B cell (primary cell): Measurements from ENCODE around the gene LPAR5. TPM values are rescaled to one million over a fixed set of nuclear protein-coding genes. Genes with fewer than 3 reads are reported as not detected.

Experiments
- ATAC-seq: fragments of 200-7000 bp; cut with Tn5 transposase; one replicate; pipeline ENCODE4 v1.10.0; 2021; ENCODE audit warnings: low read depth, mild to moderate bottlenecking, moderate number of reproducible peaks, moderate library complexity
- CTCF ChIA-PET: fragments of 350-600 bp; sonication (Branson Sonifier 250); formaldehyde crosslinking; loops from one replicate; lab custom pipeline; 2021; ENCODE audit warnings: antibody characterized with exemption, inconsistent platforms; lab: Charles Lee
- POLR2A ChIA-PET: fragments of 350-600 bp; sonication (Branson Sonifier 250); formaldehyde crosslinking; loops from one replicate; lab custom pipeline; 2021; ENCODE audit warnings: antibody characterized with exemption; lab: Charles Lee
- DNase-seq: peaks from one replicate; pipeline ENCODE4 v3.0.0; 2013
- H2AFZ ChIP-seq: 2 replicates; pipeline ENCODE4 v1.6.1; 2012; ENCODE audit warnings: mild to moderate bottlenecking, low read depth, low read length; ENCODE audit not compliant: insufficient read depth, poor library complexity, severe bottlenecking
- H3K27ac ChIP-seq, 2 donors: 1 replicate in 1 of 2; 2 replicates in 1 of 2; pipeline ENCODE4 v1.5.1; 2012 to 2013; ENCODE audit warnings: low read length in 2 of 2, mild to moderate bottlenecking in 2 of 2, moderate library complexity in 1 of 2
- H3K27me3 ChIP-seq, 4 experiments: fragments of 200-600 bp in 1 of 4; sonication (generic) in 1 of 4; replicated peaks in 1 of 4; 1 replicate in 2 of 4; 2 replicates in 2 of 4; pipeline versions ENCODE4 v1.6.1 to v1.7.0; 2013 to 2016; ENCODE audit warnings: low read length in 3 of 4, mild to moderate bottlenecking in 2 of 4, mixed read lengths in 1 of 4, moderate library complexity in 1 of 4; ENCODE audit not compliant: insufficient read depth in 4 of 4, control insufficient read depth in 3 of 4; ENCODE audit errors: control extremely low read depth in 1 of 4
- H3K36me3 ChIP-seq, 2 experiments: replicated peaks in 1 of 2; 1 replicate in 1 of 2; 2 replicates in 1 of 2; pipeline versions ENCODE4 v1.6.1 to v1.7.1; 2013; ENCODE audit warnings: low read length in 1 of 2; ENCODE audit not compliant: insufficient read depth in 2 of 2, control insufficient read depth in 1 of 2; ENCODE audit errors: control extremely low read depth in 1 of 2, extremely low read depth in 1 of 2
- H3K4me1 ChIP-seq, 2 donors: fragments of 200-600 bp in 1 of 2; sonication (generic) in 1 of 2; 1 replicate in 1 of 2; 2 replicates in 1 of 2; pipeline versions ENCODE4 v1.5.1 to v1.6.1; 2013 to 2017; ENCODE audit warnings: low read length in 2 of 2; ENCODE audit not compliant: control insufficient read depth in 2 of 2, insufficient read depth in 2 of 2
- H3K4me2 ChIP-seq: replicated peaks from 2 replicates; pipeline ENCODE3; 2012; ENCODE audit warnings: mild to moderate bottlenecking, low read depth, low read length; ENCODE audit not compliant: poor library complexity, severe bottlenecking
- H3K4me3 ChIP-seq, 5 experiments: fragments of 200-600 bp in 1 of 5; sonication (generic) in 1 of 5; 1 replicate in 3 of 5; 2 replicates in 2 of 5; pipeline versions ENCODE4 v1.5.1 to v1.7.0; 2011 to 2016; ENCODE audit warnings: low read length in 4 of 5, mild to moderate bottlenecking in 4 of 5, low read depth in 2 of 5, control low read depth in 1 of 5, moderate library complexity in 1 of 5; ENCODE audit not compliant: insufficient read depth in 1 of 5; ENCODE audit errors: control extremely low read depth in 1 of 5, extremely low read depth in 1 of 5
- H3K79me2 ChIP-seq: fragments of 200-600 bp; sonication (generic); one replicate; pipeline ENCODE4 v1.6.0; 2016; ENCODE audit warnings: low read length; ENCODE audit not compliant: control insufficient read depth, insufficient read depth
- H3K9ac ChIP-seq: fragments of 200-600 bp; sonication (generic); 2 replicates; pipeline ENCODE4 v1.6.1; 2017; ENCODE audit warnings: mild to moderate bottlenecking, low read length, moderate library complexity
- H3K9me3 ChIP-seq, 3 donors: one replicate each; pipeline versions ENCODE4 v1.6.1 to v1.7.1; 2013; ENCODE audit warnings: low read length in 2 of 3; ENCODE audit not compliant: control insufficient read depth in 2 of 3, insufficient read depth in 1 of 3; ENCODE audit errors: control extremely low read depth in 1 of 3
- H4K20me1 ChIP-seq: 2 replicates; pipeline ENCODE4 v1.6.0; 2012; ENCODE audit warnings: mild to moderate bottlenecking, low read length; ENCODE audit not compliant: insufficient read depth, control insufficient read depth, poor library complexity, severe bottlenecking
- H3K27ac Mint-ChIP-seq: one replicate; pipeline ENCODE4 v1.8.0; 2021; ENCODE audit warnings: mixed read lengths
- H3K27me3 Mint-ChIP-seq: one replicate; pipeline ENCODE4 v1.8.0; 2021; ENCODE audit warnings: mixed read lengths
- H3K4me1 Mint-ChIP-seq: one replicate; pipeline ENCODE4 v1.8.0; 2021; ENCODE audit warnings: mixed read lengths
- H3K4me3 Mint-ChIP-seq: one replicate; pipeline ENCODE4 v1.8.0; 2021; ENCODE audit warnings: mixed read lengths
- H3K9me3 Mint-ChIP-seq: one replicate; pipeline ENCODE4 v1.8.0; 2022; ENCODE audit warnings: mixed read lengths; ENCODE audit not compliant: insufficient read depth
- EZH2 ChIP-seq: IDR thresholded peaks from 2 replicates; pipeline ENCODE4 v1.6.1; 2012; ENCODE audit warnings: borderline replicate concordance, low read depth, mild to moderate bottlenecking, moderate library complexity, low read length; ENCODE audit not compliant: insufficient read depth, poor library complexity, severe bottlenecking
- WGBS: methylation state at CpG from one replicate; pipeline ENCODE4 v1.1.5; 2013; ENCODE audit warnings: missing lambda C conversion rate; ENCODE audit not compliant: insufficient coverage; 5-methylcytosine and 5-hydroxymethylcytosine counted together
- intact Hi-C: fragments of 100-400 bp; cut with micrococcal nuclease; formaldehyde crosslinking; loops from one replicate; pipeline ENCODE4 v1.10.0; 2022
- polyA plus RNA-seq: library from polyadenylated mRNA; depleted of rRNA; stranded (reverse); fragments of >200 nt; gene quantifications from 2 replicates; pipeline ENCODE4 v1.2.3, GENCODE V29; 2012
- total RNA-seq, 2 donors: library from RNA; stranded (reverse); fragments of 120-200 nt in 1 of 2; gene quantifications; 1 replicate in 1 of 2; 2 replicates in 1 of 2; pipeline versions ENCODE4 v1.2.3 to v1.2.4, GENCODE V29; 2013 to 2022
- TF ChIP-seq, protein P1 (sequence below): fragments of 200-600 bp; IDR thresholded peaks from one replicate; pipeline ENCODE4 v1.8.0; 2022; ENCODE audit warnings: antibody characterized with exemption, mild to moderate bottlenecking

LPAR5 gene
- total and polyA plus RNA-seq, 2 donors (not counting 1 experiment from before 2014, with no cell fraction given) = 29.0 to 59.6 TPM

DNA sequence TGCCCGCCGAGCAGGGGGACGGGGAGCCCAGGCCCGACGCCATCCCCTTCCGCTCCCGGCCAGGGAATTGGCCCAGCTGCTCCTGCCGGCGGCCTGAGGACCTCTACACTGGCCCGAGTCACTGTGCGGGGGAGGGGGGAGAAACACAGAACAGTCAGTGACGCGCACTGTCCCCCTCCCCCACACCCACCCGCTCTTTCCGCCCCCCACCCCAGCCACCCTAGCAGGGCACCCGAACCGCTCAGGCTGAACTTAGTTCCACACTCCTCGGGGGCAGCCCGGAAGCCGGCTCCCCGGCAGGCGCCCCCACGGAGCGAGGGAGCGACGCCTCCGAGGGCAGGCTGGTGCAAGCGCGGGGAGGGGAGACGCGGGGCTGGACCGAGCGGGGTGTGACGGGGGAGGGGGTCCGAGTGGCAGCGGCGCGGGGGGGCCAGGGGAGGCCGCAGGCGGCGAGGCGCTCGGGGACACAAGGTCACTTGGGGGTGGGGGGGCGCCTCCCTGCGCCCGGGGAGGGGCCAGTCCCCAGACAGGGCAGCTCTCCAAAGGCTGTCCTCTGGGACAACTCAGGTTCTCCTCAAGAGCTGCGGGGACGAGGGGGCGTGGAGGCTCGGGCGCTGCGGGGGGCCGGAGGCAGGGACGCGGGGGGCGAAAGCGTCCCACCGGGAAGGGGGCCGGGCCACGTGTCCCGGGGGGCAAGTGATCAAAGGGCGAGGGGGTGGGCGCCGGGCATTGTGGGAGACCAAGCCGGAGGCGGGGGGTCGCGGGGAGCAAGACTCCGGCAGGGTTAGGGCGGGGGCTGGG, 29.2 kb downstream of the LPAR5 start:
- Histone ChIP-seq H3K4me3 (peak overlapping the region; percentile 26 to 94 (median 90)), H3K9ac (peak overlapping the region; percentile 85), H3K27me3 (no peaks in the 10 kb centered on the region), H3K36me3 (peaks cover 0 to 25% of the 10 kb centered on the region in 2 experiments), H3K4me2 (peak overlapping the region; percentile 98), H3K27ac (peak overlapping the region; percentile 90 to 95), H4K20me1 (peaks cover 52% of the 10 kb centered on the region), H3K4me1 (peaks cover 45 to 58% of the 10 kb centered on the region in 2 donors), H2AFZ (peak overlapping the region; percentile 19), H3K9me3 (no peaks in the 10 kb centered on the region), H3K79me2 (peaks cover 54% of the 10 kb centered on the region)
- under 1% methylated on average over 44 of the region's 70 CpGs for WGBS
- Mint-ChIP-seq H3K4me1 (peaks cover 51% of the 10 kb centered on the region), H3K27me3 (no peaks in the 10 kb centered on the region), H3K9me3 (no peaks in the 10 kb centered on the region), H3K27ac (no peak overlapping the region), H3K4me3 (no peak overlapping the region)
- intact Hi-C loops = loop anchor here (1.0 to 2.0 kb wide), 9 partner anchors 29 to 246 kb away; partner anchors contain the start of genes COPS7A, IFFO1, ING4 and LPAR5
- ChIA-PET POLR2A (interaction anchor here (0.5 to 1.8 kb wide), 7 partner anchors 25 to 323 kb away, joined by 3 to 7 read pairs (median 5); partner anchors contain the start of genes LPAR5 and ZNF384), CTCF (interaction anchor here (1.0 to 1.3 kb wide), 3 partner anchors 38 to 245 kb away, joined by 3 read pairs; partner anchors contain the start of genes CDCA3 and NOP2)
- DNase-seq (peak; percentile 84), ATAC-seq (peak; percentile 40)
- TF ChIP-seq EZH2 = no peak
- TF ChIP-seq, protein P1, sequence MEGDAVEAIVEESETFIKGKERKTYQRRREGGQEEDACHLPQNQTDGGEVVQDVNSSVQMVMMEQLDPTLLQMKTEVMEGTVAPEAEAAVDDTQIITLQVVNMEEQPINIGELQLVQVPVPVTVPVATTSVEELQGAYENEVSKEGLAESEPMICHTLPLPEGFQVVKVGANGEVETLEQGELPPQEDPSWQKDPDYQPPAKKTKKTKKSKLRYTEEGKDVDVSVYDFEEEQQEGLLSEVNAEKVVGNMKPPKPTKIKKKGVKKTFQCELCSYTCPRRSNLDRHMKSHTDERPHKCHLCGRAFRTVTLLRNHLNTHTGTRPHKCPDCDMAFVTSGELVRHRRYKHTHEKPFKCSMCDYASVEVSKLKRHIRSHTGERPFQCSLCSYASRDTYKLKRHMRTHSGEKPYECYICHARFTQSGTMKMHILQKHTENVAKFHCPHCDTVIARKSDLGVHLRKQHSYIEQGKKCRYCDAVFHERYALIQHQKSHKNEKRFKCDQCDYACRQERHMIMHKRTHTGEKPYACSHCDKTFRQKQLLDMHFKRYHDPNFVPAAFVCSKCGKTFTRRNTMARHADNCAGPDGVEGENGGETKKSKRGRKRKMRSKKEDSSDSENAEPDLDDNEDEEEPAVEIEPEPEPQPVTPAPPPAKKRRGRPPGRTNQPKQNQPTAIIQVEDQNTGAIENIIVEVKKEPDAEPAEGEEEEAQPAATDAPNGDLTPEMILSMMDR = no peak
